ENCODE measurements around the gene SCAP. TPM values are rescaled to one million over a fixed set of nuclear protein-coding genes. Genes with fewer than 3 reads are reported as not detected.

The SCAP gene
- total and polyA plus RNA-seq, 2 experiments from 2014 or later: 35.5 to 141 TPM

- H3K4me3 ChIP-seq: no peak overlapping the region
- peaks cover 11% of the 10 kb centered on the region for H3K79me2 ChIP-seq (replicated peaks; ENCODE audit: insufficient read depth)
- no peaks in the 10 kb centered on the region for H3K27me3 ChIP-seq (ENCODE audit: insufficient read depth)
- no peaks in the 10 kb centered on the region; the same call in 2 of the 3 replicates for H3K9me3 Mint-ChIP-seq
- H3K27ac Mint-ChIP-seq: no peak overlapping the region
- H3K27ac ChIP-seq (ENCODE audit: low read depth): no peak overlapping the region
- ATAC-seq (no peak), DNase-seq (ENCODE audit: low spot score) (no peak)
- no peak for TF ChIP-seq ZNF331 (CRISPR knock-in tag; IDR thresholded peaks at IDR 0.05; ENCODE audit: low read depth)
- no peak for TF ChIP-seq EZH2 (IDR thresholded peaks at IDR 0.05; ENCODE audit: low read depth, unreplicated experiment)
- no peak for TF ChIP-seq NANOG (IDR thresholded peaks at IDR 0.05; ENCODE audit: borderline replicate concordance)
- no peak for TF ChIP-seq CTCF (conservative IDR thresholded peaks at IDR 0.05; ENCODE audit: low read depth in 2 of 2)
- TF ChIP-seq STAT1 (IDR thresholded peaks at IDR 0.05; ENCODE audit: unreplicated experiment): no peak
- no peak for TF ChIP-seq CREB1 (CRISPR knock-in tag; IDR thresholded peaks at IDR 0.05; ENCODE audit: low read depth)
- TF ChIP-seq REST (IDR thresholded peaks at IDR 0.05; ENCODE audit: unreplicated experiment): no peak
- no peak for TF ChIP-seq ZNF114 (CRISPR knock-in tag; IDR thresholded peaks at IDR 0.05)
- no peak for TF ChIP-seq JUNB (IDR thresholded peaks at IDR 0.05; ENCODE audit: unreplicated experiment)
- H3K9me2 ChIP-seq (ENCODE audit: insufficient read depth): no peaks in the 10 kb centered on the region
- H3K27me3 Mint-ChIP-seq (ENCODE audit: insufficient read depth, low read depth, poor library complexity): no peaks in the 10 kb centered on the region
- no peak overlapping the region for H2AFZ ChIP-seq
- H3F3A ChIP-seq (replicated peaks; ENCODE audit: low read depth): no peaks in the 10 kb centered on the region
- peaks cover 5% of the 10 kb centered on the region; the same call in 2 of the 3 replicates for H3K4me1 Mint-ChIP-seq
- no peaks in the 10 kb centered on the region; the same call in 1 of the 2 replicates for H3K4me1 ChIP-seq (ENCODE audit: insufficient read depth)
- peaks cover 11% of the 10 kb centered on the region for H4K20me1 ChIP-seq (replicated peaks; ENCODE audit: insufficient read depth)
- no peak overlapping the region for H3K4me3 Mint-ChIP-seq
- peaks cover 56% of the 10 kb centered on the region for H3K36me3 Mint-ChIP-seq (ENCODE audit: low read depth)
- H3K4me2 ChIP-seq: no peak overlapping the region
- H3K36me3 ChIP-seq (ENCODE audit: insufficient read depth): 0 out of 2 replicates have a peak, but pooled peaks cover 12% of the 10 kb centered on the region
Measured at GRCh38 chr3:47434849-47435248, 40.9 kb downstream of the SCAP start.

- H3K4me2 ChIP-seq: no peak overlapping the region
- Mint-ChIP-seq H3K9me3 (no peaks in the 10 kb centered on the region; the same call in 2 of the 3 replicates), H3K36me3 (ENCODE audit: low read depth) (peaks cover 51% of the 10 kb centered on the region), H3K27me3 (ENCODE audit: insufficient read depth, low read depth, poor library complexity) (no peaks in the 10 kb centered on the region), H3K4me1 (peaks cover 5% of the 10 kb centered on the region; the same call in 2 of the 3 replicates), H3K27ac (no peak overlapping the region; the same call in 1 of the 2 replicates), H3K4me3 (no peak overlapping the region)
- H3K27me3 ChIP-seq (ENCODE audit: insufficient read depth): no peaks in the 10 kb centered on the region
- no peak overlapping the region for H3K27ac ChIP-seq (ENCODE audit: low read depth)
- no peak overlapping the region for H3K4me3 ChIP-seq
- peaks cover 11% of the 10 kb centered on the region for H4K20me1 ChIP-seq (replicated peaks; ENCODE audit: insufficient read depth)
- DNase-seq (ENCODE audit: low spot score) (no peak), ATAC-seq (no peak)
- H3K79me2 ChIP-seq (replicated peaks; ENCODE audit: insufficient read depth): 0 out of 2 replicates have a peak, but pooled peaks cover under 1% of the 10 kb centered on the region
- H3K9me2 ChIP-seq (ENCODE audit: insufficient read depth): no peaks in the 10 kb centered on the region
- 0 out of 2 replicates have a peak, but pooled peaks cover 4% of the 10 kb centered on the region for H3K36me3 ChIP-seq (ENCODE audit: insufficient read depth)
- no peaks in the 10 kb centered on the region; the same call in 1 of the 2 replicates for H3K4me1 ChIP-seq (ENCODE audit: insufficient read depth)
- no peaks in the 10 kb centered on the region for H3F3A ChIP-seq (replicated peaks; ENCODE audit: low read depth)
- no peak overlapping the region for H2AFZ ChIP-seq
- no peak for TF ChIP-seq CREB1 (CRISPR knock-in tag; IDR thresholded peaks at IDR 0.05; ENCODE audit: low read depth)
- no peak for TF ChIP-seq JUNB (IDR thresholded peaks at IDR 0.05; ENCODE audit: unreplicated experiment)
- TF ChIP-seq ZNF331 (CRISPR knock-in tag; IDR thresholded peaks at IDR 0.05; ENCODE audit: low read depth): no peak
- no peak for TF ChIP-seq POLR2AphosphoS5 (IDR thresholded peaks at IDR 0.05; ENCODE audit: low read depth)
- TF ChIP-seq REST (IDR thresholded peaks at IDR 0.05; ENCODE audit: unreplicated experiment): no peak
Measured at GRCh38 chr3:47433796-47434195, 41.9 kb downstream of the SCAP start.
